Measurements from ENCODE around the gene ZMIZ2.
"Not testable (repeated sequence)": the region's sequence is repeated elsewhere in the genome, so short reads cannot be mapped to it uniquely, and the experiment has no call there.

The ZMIZ2 gene, protein sequence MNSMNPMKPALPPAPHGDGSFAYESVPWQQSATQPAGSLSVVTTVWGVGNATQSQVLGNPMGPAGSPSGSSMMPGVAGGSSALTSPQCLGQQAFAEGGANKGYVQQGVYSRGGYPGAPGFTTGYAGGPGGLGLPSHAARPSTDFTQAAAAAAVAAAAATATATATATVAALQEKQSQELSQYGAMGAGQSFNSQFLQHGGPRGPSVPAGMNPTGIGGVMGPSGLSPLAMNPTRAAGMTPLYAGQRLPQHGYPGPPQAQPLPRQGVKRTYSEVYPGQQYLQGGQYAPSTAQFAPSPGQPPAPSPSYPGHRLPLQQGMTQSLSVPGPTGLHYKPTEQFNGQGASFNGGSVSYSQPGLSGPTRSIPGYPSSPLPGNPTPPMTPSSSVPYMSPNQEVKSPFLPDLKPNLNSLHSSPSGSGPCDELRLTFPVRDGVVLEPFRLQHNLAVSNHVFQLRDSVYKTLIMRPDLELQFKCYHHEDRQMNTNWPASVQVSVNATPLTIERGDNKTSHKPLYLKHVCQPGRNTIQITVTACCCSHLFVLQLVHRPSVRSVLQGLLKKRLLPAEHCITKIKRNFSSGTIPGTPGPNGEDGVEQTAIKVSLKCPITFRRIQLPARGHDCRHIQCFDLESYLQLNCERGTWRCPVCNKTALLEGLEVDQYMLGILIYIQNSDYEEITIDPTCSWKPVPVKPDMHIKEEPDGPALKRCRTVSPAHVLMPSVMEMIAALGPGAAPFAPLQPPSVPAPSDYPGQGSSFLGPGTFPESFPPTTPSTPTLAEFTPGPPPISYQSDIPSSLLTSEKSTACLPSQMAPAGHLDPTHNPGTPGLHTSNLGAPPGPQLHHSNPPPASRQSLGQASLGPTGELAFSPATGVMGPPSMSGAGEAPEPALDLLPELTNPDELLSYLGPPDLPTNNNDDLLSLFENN

GRCh38 chr7:44748045-44748947 is at the start of gene ZMIZ2:
ZMIZ2 (plus strand) TSS chr7:44748847; CDS start chr7:44756250, 7,403 bp downstream.
- peak; percentile 75 to 77 for DNase-seq (ENCODE audit: low read depth in 2 of 2)

GRCh38 chr7:44699598-44699997 is 49.0 kb upstream of the ZMIZ2 start:
- DNase-seq (ENCODE audit: low read depth in 2 of 2) = not testable (repeated sequence)

GRCh38 chr7:44700322-44700721 is 48.3 kb upstream of the ZMIZ2 start:
- no peak for DNase-seq (ENCODE audit: low read depth in 2 of 2)

- DNase-seq (ENCODE audit: low read depth in 2 of 2) = not testable (repeated sequence)
These were observed 45.3 kb upstream of the ZMIZ2 start for GRCh38 chr7:44703391-44703790.

DNA sequence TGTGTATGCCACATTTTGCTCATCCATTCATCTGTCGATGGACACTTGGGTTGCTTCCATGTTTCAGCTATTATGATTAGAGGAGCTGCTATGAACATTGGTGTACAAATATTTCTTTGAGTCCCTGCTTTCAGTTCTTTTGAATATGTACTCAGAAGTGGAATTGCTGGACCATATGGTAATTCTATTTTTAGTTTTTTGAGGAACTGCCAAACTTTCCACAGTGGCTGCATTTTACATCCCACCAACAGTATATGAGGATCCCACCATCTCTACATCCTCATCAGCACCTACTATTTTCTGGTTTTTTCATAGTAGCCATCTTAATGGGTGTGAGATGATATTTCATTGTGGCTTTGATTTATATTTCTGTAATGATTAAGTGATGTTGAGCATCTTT is 44.7 kb upstream of the ZMIZ2 start:
- DNase-seq (ENCODE audit: low read depth in 2 of 2) = no peak

GRCh38 chr7:44705434-44705833 is 43.2 kb upstream of the ZMIZ2 start:
- DNase-seq (ENCODE audit: low read depth in 2 of 2) = no peak

DNA sequence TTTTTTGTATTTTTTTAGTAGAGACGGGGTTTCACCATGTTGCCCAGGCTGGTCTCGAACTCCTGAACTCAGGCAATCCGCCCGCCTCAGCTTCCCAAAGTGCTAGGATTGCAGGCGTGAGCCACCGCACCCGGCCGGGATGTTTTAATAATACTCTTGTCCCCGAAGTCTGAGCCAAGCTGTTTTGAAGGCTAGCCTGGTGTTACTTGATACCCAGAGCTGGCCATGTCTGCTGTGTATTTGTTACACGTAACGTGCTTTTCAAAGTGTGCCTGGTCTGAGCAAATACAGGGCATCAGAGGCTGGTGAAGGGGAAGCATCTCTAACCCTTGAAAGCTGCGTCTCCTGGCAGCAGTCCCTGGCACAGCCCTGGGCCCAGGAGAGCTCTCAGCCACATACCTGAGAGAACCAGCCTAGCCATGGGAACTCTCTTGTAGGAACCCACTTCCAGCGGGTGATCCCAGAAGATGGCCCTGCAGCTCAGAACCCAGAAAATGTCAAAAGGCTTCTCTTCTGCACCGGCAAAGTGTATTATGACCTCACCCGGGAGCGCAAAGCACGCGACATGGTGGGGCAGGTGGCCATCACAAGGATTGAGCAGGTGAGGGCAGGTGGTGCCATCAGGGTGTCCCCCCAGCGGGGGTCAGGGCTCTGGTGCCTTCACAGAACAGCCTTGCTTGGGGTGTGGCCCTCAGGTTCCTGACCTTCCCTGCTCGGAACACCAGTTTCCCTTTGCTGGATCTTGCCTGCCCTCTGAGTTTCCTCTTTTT is 41.7 kb upstream of the ZMIZ2 start:
- DNase-seq (ENCODE audit: low read depth in 2 of 2) = no peak

GRCh38 chr7:44707558-44708230 is 41.0 kb upstream of the ZMIZ2 start:
- no peak for DNase-seq (ENCODE audit: low read depth in 2 of 2)

DNA sequence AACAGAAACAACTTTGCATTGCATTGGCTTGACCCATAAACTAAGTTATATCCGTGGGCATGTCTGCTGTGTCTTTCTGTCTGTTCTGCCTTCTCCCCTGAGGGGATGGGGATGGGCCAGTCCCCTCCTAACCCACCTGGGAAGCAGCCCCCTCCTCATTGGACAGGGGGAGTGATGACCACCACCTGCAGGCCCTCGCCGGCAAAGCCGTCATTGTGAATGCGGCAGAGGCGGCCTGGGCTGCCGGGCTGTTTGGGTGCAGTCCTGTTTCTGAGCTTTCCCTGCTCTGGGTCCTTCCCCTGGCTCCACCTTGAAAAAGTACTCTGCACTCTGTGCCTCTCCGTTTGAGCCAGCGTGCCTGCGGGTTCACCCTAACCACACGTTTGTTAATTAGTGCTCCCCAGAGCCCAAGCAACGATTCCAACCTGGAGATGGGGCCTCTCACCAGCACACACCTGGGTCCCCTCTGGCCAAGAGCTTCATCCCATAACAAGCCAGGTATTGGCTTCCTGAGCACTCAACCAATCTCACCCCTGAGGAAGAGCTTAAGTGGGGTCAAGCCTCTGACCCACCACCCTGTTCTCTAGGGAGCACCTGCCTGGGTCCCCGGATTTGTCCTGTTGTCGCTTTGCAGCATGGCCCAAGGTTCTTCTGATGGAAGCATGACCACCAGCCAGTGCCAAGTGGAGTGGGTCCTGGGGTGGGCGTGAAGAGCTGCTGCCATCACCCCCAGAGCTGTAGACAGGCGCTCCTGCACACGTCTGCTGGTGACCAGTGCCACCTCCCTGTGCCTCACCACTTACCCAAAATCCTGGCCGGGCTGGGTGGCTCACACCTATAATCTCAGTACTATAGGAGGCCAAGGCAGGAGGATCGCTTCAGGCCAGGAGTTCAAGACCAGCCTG is 39.4 kb upstream of the ZMIZ2 start:
- no peak for DNase-seq (ENCODE audit: low read depth in 2 of 2)

DNA sequence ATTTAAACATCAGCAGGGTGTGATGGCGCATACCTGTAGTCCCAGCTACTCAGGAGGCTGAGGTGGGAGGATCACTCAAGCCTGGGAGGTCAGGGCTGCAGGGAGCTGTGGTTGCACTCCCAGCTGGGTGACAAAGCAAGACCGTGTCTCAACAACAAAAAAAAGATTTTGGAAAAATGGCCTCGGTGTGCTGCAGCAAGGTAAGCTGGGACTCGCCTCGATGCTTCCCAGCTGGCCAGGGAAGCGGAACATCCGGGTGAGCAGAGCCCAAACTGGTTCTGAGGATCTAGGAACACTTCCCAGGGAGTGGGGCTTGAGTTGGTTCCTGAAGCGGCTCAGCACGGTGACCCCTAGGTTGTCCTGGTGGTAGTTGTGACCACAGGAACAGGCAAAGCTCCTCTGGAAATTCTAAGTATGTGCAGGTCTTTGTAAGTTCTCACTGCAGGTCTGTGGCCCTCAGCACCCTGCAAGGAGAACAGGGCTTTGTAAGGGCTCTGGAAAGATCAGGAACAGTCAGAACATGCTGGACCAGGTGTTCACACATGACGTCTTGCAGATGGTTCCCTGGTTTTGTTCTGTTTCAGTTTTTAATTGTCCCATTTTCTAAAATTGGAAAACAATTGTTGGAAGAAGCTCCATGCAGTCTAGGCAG is 38.6 kb upstream of the ZMIZ2 start:
- DNase-seq (ENCODE audit: low read depth in 2 of 2) = no peak

GRCh38 chr7:44711528-44711927 is 37.1 kb upstream of the ZMIZ2 start:
- no peak for DNase-seq (ENCODE audit: low read depth in 2 of 2)

- DNase-seq (ENCODE audit: low read depth in 2 of 2) = no peak
These were observed 36.6 kb upstream of the ZMIZ2 start for GRCh38 chr7:44712012-44712411.

DNA sequence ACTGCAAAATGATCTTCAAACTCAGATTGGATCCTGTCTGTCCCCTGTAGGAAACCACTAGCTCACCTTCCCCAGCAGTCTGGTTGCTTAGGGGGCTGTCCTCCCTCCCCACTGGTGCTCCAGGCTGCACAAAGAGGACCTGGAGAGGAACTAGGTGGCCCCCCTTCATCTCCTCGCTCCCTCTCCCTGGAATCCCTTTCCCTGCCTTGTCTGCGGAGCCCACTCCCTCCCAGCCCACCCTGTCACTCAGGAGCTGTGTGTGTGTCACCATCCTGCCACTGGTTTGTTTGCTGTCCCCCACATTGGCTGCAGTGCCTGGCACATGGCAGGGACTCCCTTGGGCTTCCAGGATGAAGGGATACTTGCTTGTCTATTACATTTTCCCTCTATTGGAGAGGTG is 35.5 kb upstream of the ZMIZ2 start:
- DNase-seq (ENCODE audit: low read depth in 2 of 2) = no peak

DNA sequence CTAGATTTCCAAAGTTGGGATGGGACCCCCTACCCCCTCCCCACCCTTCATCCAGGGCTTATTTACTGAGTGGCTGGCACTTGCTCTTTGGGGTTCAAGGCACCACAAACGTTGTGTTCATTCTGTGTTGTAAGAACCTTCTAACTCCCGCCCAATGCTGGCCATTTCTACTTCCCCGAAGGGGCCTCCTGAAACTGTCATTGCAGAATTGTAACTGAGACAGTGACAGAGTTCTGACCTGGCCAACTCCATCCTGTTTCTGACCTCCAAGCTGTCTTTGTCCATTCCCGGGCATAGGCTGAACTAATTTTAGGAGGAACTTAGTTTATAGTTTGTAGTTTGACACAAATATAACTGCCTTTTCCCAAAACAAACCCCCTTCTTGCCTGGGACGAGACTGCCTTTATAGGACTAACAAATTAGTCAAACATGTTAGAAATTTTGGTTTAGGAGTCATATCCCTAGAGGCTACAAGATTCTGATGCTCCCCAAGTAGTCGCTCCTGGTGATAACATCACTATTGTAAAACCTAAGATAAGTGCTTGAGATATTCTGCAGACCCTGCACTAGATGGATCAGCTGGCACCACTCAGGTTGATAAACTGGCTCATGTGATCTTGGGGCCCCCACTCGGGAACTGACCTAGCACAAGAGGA is 34.8 kb upstream of the ZMIZ2 start:
- DNase-seq (ENCODE audit: low read depth in 2 of 2) = no peak

GRCh38 chr7:44716205-44716604 is 32.4 kb upstream of the ZMIZ2 start:
- DNase-seq (ENCODE audit: low read depth in 2 of 2) = no peak

GRCh38 chr7:44720301-44720700 is 28.3 kb upstream of the ZMIZ2 start:
- DNase-seq (ENCODE audit: low read depth in 2 of 2) = no peak

DNA sequence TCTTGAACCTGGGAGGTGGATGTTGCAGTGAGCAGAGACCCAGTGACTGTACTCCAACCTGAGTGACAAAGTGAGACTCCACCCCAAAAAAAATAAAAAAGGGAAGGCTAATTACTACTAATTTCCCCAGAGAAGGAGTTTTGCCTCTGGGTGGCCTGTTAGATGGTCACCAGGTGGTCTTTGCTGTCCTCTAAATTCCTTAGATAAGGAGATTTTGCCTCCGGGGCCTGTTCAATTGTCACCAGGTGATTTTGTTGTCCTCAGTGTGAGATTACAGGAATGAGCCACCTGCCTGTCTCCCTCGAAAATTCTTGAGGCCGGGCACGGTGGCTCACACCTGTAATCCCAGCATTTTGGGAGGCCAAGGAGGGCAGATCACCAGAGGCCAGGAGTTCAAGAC is 24.4 kb upstream of the ZMIZ2 start:
- no peak for DNase-seq (ENCODE audit: low read depth in 2 of 2)

- DNase-seq (ENCODE audit: low read depth in 2 of 2) = not testable (repeated sequence)
These were observed 22.4 kb upstream of the ZMIZ2 start for GRCh38 chr7:44726250-44726649.
